Esophagus (tissue), 2 donors: ENCODE data around the gene ADGRG3. TPM values are rescaled to one million over a fixed set of nuclear protein-coding genes. Genes with fewer than 3 reads are reported as not detected.

Experiments used
- H3K27ac ChIP-seq, 2 donors: one replicate each; pipeline ENCODE4 v1.5.1; 2013; ENCODE audit warnings: low read depth in 2 of 2, mild to moderate bottlenecking in 2 of 2, inconsistent platforms in 1 of 2, low read length in 1 of 2, moderate library complexity in 1 of 2
- H3K27me3 ChIP-seq, 2 donors: one replicate each; pipeline ENCODE4 v1.6.1; 2013; ENCODE audit warnings: low read length in 2 of 2, control low read depth in 1 of 2, mild to moderate bottlenecking in 1 of 2; ENCODE audit not compliant: insufficient read depth in 2 of 2, control insufficient read depth in 1 of 2
- H3K36me3 ChIP-seq, 2 donors: one replicate each; pipeline ENCODE4 v1.6.1; 2013; ENCODE audit warnings: low read length in 1 of 2; ENCODE audit not compliant: control insufficient read depth in 2 of 2, insufficient read depth in 2 of 2
- H3K4me1 ChIP-seq, 2 donors: one replicate each; pipeline ENCODE4 v1.6.1; 2013; ENCODE audit warnings: low read length in 1 of 2; ENCODE audit not compliant: control insufficient read depth in 2 of 2, insufficient read depth in 2 of 2
- H3K4me3 ChIP-seq, 2 donors: one replicate each; pipeline ENCODE4 v1.5.1; 2013; ENCODE audit warnings: low read length in 2 of 2, mild to moderate bottlenecking in 2 of 2, low read depth in 1 of 2, moderate library complexity in 1 of 2
- H3K9me3 ChIP-seq, 2 donors: one replicate each; pipeline ENCODE4 v1.6.1; 2013; ENCODE audit warnings: mild to moderate bottlenecking in 2 of 2, low read depth in 1 of 2, low read length in 1 of 2, moderate library complexity in 1 of 2; ENCODE audit not compliant: control insufficient read depth in 2 of 2, insufficient read depth in 1 of 2
- WGBS, 2 donors: extraction: QIAGEN DNeasy Blood & Tissue Kit; methylation state at CpG; one replicate each; pipeline ENCODE4 v1.1.7; 2013; 5-methylcytosine and 5-hydroxymethylcytosine counted together
- polyA plus RNA-seq, 2 donors: library from polyadenylated mRNA; stranded (reverse); fragments of 200-250 nt; gene quantifications; one replicate each; pipeline ENCODE4 v1.2.3, GENCODE V29; 2013
- donor health status: healthy with polysubstance abuse.
- donor health status: Bipolar disorder and iron deficiency.

The ADGRG3 gene
- polyA plus RNA-seq, 2 donors: 0.31 to 0.72 TPM

- Histone ChIP-seq H3K27ac (no peak overlapping the region), H3K4me1 (peaks cover 0 to 42% of the 10 kb centered on the region in 2 donors), H3K9me3 (no peaks in the 10 kb centered on the region), H3K36me3 (no peaks in the 10 kb centered on the region), H3K27me3 (no peaks in the 10 kb centered on the region), H3K4me3 (no peak overlapping the region)
- 75 to 86% methylated on average over 8 of the region's 8 CpGs for WGBS, 2 donors
These were observed 43.9 kb upstream of the ADGRG3 start for GRCh38 chr16:57624044-57624688.

- no peak overlapping the region for H3K4me3 ChIP-seq
- H3K36me3 ChIP-seq: no peaks in the 10 kb centered on the region
- no peak overlapping the region for H3K27ac ChIP-seq
- no peaks in the 10 kb centered on the region for H3K9me3 ChIP-seq
- 67 to 71% methylated on average over 17 of the region's 17 CpGs for WGBS, 2 donors
- no peaks in the 10 kb centered on the region for H3K27me3 ChIP-seq
- peaks cover 0 to 42% of the 10 kb centered on the region in 2 donors for H3K4me1 ChIP-seq
These were observed 43.2 kb upstream of the ADGRG3 start for GRCh38 chr16:57624806-57625500.

GRCh38 chr16:57626420-57627170, 41.5 kb upstream of the ADGRG3 start:
- H3K27me3 ChIP-seq: no peaks in the 10 kb centered on the region
- peak overlapping the region in 1 of 2 donors; percentile 71 for H3K27ac ChIP-seq
- no peaks in the 10 kb centered on the region for H3K36me3 ChIP-seq
- H3K4me3 ChIP-seq: no peak overlapping the region
- H3K9me3 ChIP-seq: no peaks in the 10 kb centered on the region
- peaks cover 0 to 40% of the 10 kb centered on the region in 2 donors for H3K4me1 ChIP-seq
- WGBS, 2 donors: 81 to 82% methylated on average over 10 of the region's 10 CpGs

GRCh38 chr16:57627184-57627871, 40.8 kb upstream of the ADGRG3 start:
- Histone ChIP-seq H3K27ac (peak overlapping the region in 1 of 2 donors; percentile 71), H3K36me3 (no peaks in the 10 kb centered on the region), H3K9me3 (no peaks in the 10 kb centered on the region), H3K4me3 (no peak overlapping the region), H3K27me3 (no peaks in the 10 kb centered on the region), H3K4me1 (peaks cover 0 to 34% of the 10 kb centered on the region in 2 donors)
- 58 to 62% methylated on average over 15 of the region's 15 CpGs for WGBS, 2 donors

GRCh38 chr16:57628008-57628781, 39.9 kb upstream of the ADGRG3 start, which contains the start of gene ADGRG1:
Gene ADGRG1, plus strand, starts transcription at chr16:57628630. Its CDS starts 21,658 bp downstream, at chr16:57650288.
- Histone ChIP-seq H3K27me3 (no peaks in the 10 kb centered on the region), H3K9me3 (no peaks in the 10 kb centered on the region), H3K4me3 (peak within 1 kb of the TSS; percentile 5 to 42), H3K4me1 (peaks cover 0 to 25% of the 10 kb centered on the region in 2 donors), H3K27ac (peak within 1 kb of the TSS in 1 of 2 donors; percentile 71), H3K36me3 (no peaks in the 10 kb centered on the region)
- WGBS, 2 donors: 15 to 30% methylated on average over 31 to 32 of the region's 32 CpGs

- peaks cover 0 to 24% of the 10 kb centered on the region in 2 donors for H3K4me1 ChIP-seq
These were observed 39.3 kb upstream of the ADGRG3 start for GRCh38 chr16:57628783-57629293.

GRCh38 chr16:57629516-57630406, 38.3 kb upstream of the ADGRG3 start:
- H3K9me3 ChIP-seq: no peaks in the 10 kb centered on the region
- WGBS, 2 donors: 59 to 74% methylated on average over 21 to 22 of the region's 22 CpGs
- peak overlapping the region; percentile 5 to 42 for H3K4me3 ChIP-seq
- peaks cover 0 to 2% of the 10 kb centered on the region in 2 donors for H3K36me3 ChIP-seq
- peaks cover under 1 to 27% of the 10 kb centered on the region in 2 donors for H3K4me1 ChIP-seq
- H3K27ac ChIP-seq: peak overlapping the region in 1 of 2 donors; percentile 71
- H3K27me3 ChIP-seq: no peaks in the 10 kb centered on the region

More at GRCh38 chr16:57628783-57629293, 39.3 kb upstream of the ADGRG3 start:
- WGBS, 2 donors: 60 to 67% methylated on average over 6 to 7 of the region's 7 CpGs
- H3K36me3 ChIP-seq: no peaks in the 10 kb centered on the region
- no peaks in the 10 kb centered on the region for H3K27me3 ChIP-seq
- H3K9me3 ChIP-seq: no peaks in the 10 kb centered on the region
- H3K27ac ChIP-seq: peak overlapping the region in 1 of 2 donors; percentile 71
- H3K4me3 ChIP-seq: peak overlapping the region; percentile 5 to 42

- Histone ChIP-seq H3K4me1 (peaks cover 5 to 32% of the 10 kb centered on the region in 2 donors), H3K9me3 (no peaks in the 10 kb centered on the region), H3K27ac (no peak overlapping the region), H3K4me3 (peak overlapping the region in 1 of 2 donors; percentile 7), H3K36me3 (peaks cover 0 to 2% of the 10 kb centered on the region in 2 donors), H3K27me3 (no peaks in the 10 kb centered on the region)
- 75 to 77% methylated on average over 10 of the region's 10 CpGs for WGBS, 2 donors
These were observed 37.7 kb upstream of the ADGRG3 start for GRCh38 chr16:57630407-57630797.
